ENCODE results near the gene IGFBP1. TPM values are rescaled to one million over a fixed set of nuclear protein-coding genes. Genes with fewer than 3 reads are reported as not detected.

IGFBP1 gene
- total and polyA plus RNA-seq, 9 of the 15 experiments (the other 6 are each of a cell fraction or from before 2014, with no cell fraction given), result not detected

- TF ChIP-seq CTCFL (IDR thresholded peaks at IDR 0.05; ENCODE audit: borderline replicate concordance, insufficient read depth, low read depth, low read length, poor library complexity, severe bottlenecking) (peak; percentile 78), STAG1 (CRISPR knock-in tag; IDR thresholded peaks at IDR 0.05; ENCODE audit: borderline replicate concordance) (peak; percentile 39; the same call in 1 of the 2 replicates), TAF15 (IDR thresholded peaks at IDR 0.05; ENCODE audit: low read depth, low read length) (no peak), CBFA2T3 (IDR thresholded peaks at IDR 0.05) (no peak), ZNF583 (CRISPR knock-in tag; IDR thresholded peaks at IDR 0.05) (no peak), BRF1 (IDR thresholded peaks at IDR 0.05; ENCODE audit: borderline replicate concordance, extremely low read depth, insufficient read length) (no peak), CEBPB (tag; IDR thresholded peaks at IDR 0.05) (no peak), TAF7 (tag; IDR thresholded peaks at IDR 0.05) (no peak), FOXA1 (IDR thresholded peaks at IDR 0.05; ENCODE audit: borderline replicate concordance) (no peak), SRSF3 (IDR thresholded peaks at IDR 0.05; ENCODE audit: insufficient read depth, low read length) (no peak), RB1 (IDR thresholded peaks at IDR 0.05; ENCODE audit: low read depth) (no peak), ZNF696 (CRISPR knock-in tag; conservative IDR thresholded peaks at IDR 0.05) (no peak), KLF16 (IDR thresholded peaks at IDR 0.05) (no peak), DIDO1 (tag; IDR thresholded peaks at IDR 0.05; ENCODE audit: low read depth) (no peak), ATF7 (IDR thresholded peaks at IDR 0.05) (no peak), PHF20 (IDR thresholded peaks at IDR 0.05; ENCODE audit: partially characterized antibody) (no peak), HNRNPUL1 (IDR thresholded peaks at IDR 0.05; ENCODE audit: low read length) (no peak), HES1 (IDR thresholded peaks at IDR 0.05; ENCODE audit: low read depth) (no peak), ZBTB12 (CRISPR knock-in tag; IDR thresholded peaks at IDR 0.05) (no peak)
- TF ChIP-seq, protein P1, sequence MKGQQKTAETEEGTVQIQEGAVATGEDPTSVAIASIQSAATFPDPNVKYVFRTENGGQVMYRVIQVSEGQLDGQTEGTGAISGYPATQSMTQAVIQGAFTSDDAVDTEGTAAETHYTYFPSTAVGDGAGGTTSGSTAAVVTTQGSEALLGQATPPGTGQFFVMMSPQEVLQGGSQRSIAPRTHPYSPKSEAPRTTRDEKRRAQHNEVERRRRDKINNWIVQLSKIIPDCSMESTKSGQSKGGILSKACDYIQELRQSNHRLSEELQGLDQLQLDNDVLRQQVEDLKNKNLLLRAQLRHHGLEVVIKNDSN (CRISPR knock-in tag; IDR thresholded peaks at IDR 0.05), result no peak
- TF ChIP-seq, protein P2, sequence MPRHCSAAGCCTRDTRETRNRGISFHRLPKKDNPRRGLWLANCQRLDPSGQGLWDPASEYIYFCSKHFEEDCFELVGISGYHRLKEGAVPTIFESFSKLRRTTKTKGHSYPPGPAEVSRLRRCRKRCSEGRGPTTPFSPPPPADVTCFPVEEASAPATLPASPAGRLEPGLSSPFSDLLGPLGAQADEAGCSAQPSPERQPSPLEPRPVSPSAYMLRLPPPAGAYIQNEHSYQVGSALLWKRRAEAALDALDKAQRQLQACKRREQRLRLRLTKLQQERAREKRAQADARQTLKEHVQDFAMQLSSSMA (CRISPR knock-in tag; IDR thresholded peaks at IDR 0.05), result no peak
- TF ChIP-seq, protein P3, sequence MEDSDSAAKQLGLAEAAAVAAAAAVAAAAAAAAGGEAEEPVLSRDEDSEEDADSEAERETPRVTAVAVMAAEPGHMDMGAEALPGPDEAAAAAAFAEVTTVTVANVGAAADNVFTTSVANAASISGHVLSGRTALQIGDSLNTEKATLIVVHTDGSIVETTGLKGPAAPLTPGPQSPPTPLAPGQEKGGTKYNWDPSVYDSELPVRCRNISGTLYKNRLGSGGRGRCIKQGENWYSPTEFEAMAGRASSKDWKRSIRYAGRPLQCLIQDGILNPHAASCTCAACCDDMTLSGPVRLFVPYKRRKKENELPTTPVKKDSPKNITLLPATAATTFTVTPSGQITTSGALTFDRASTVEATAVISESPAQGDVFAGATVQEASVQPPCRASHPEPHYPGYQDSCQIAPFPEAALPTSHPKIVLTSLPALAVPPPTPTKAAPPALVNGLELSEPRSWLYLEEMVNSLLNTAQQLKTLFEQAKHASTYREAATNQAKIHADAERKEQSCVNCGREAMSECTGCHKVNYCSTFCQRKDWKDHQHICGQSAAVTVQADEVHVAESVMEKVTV (CRISPR knock-in tag; IDR thresholded peaks at IDR 0.05), result peak; percentile 69
Measured at GRCh38 chr7:45923290-45923689, 35.0 kb downstream of the IGFBP1 start (continued).

All from K562 (cell line).